OCI-LY7 (cell line): ENCODE results near the gene LRIG1.

Source experiments
- CTCF ChIP-seq: fragments of 200-600 bp; sonication (generic); conservative IDR thresholded peaks from 2 replicates; pipeline ENCODE4 v1.5.1; 2014; ENCODE audit warnings: mild to moderate bottlenecking, antibody characterized with exemption, low read length, moderate library complexity, mixed read lengths
- EZH2phosphoT487 ChIP-seq: fragments of 200-600 bp; sonication (generic); IDR thresholded peaks from 2 replicates; pipeline ENCODE4 v1.6.1; 2018; ENCODE audit warnings: low read depth, borderline replicate concordance, mild to moderate bottlenecking, mixed run types, antibody characterized with exemption, low read length, moderate library complexity, mixed read lengths

GRCh38 chr3:66423791-66424190 lies 77.0 kb downstream of the LRIG1 start:
- TF ChIP-seq CTCF: no peak
- no peak for TF ChIP-seq EZH2phosphoT487
